Tracheal epithelial cell (primary cell): ENCODE data around the gene PLCH1. TPM values are rescaled to one million over a fixed set of nuclear protein-coding genes. Genes with fewer than 3 reads are reported as not detected.

Experiments used
- total RNA-seq: library from RNA; depleted of rRNA; stranded (reverse); fragments of >200 nt; gene quantifications from 2 replicates; pipeline ENCODE4 v1.2.1, GENCODE V29; 2014

PLCH1 gene, protein sequence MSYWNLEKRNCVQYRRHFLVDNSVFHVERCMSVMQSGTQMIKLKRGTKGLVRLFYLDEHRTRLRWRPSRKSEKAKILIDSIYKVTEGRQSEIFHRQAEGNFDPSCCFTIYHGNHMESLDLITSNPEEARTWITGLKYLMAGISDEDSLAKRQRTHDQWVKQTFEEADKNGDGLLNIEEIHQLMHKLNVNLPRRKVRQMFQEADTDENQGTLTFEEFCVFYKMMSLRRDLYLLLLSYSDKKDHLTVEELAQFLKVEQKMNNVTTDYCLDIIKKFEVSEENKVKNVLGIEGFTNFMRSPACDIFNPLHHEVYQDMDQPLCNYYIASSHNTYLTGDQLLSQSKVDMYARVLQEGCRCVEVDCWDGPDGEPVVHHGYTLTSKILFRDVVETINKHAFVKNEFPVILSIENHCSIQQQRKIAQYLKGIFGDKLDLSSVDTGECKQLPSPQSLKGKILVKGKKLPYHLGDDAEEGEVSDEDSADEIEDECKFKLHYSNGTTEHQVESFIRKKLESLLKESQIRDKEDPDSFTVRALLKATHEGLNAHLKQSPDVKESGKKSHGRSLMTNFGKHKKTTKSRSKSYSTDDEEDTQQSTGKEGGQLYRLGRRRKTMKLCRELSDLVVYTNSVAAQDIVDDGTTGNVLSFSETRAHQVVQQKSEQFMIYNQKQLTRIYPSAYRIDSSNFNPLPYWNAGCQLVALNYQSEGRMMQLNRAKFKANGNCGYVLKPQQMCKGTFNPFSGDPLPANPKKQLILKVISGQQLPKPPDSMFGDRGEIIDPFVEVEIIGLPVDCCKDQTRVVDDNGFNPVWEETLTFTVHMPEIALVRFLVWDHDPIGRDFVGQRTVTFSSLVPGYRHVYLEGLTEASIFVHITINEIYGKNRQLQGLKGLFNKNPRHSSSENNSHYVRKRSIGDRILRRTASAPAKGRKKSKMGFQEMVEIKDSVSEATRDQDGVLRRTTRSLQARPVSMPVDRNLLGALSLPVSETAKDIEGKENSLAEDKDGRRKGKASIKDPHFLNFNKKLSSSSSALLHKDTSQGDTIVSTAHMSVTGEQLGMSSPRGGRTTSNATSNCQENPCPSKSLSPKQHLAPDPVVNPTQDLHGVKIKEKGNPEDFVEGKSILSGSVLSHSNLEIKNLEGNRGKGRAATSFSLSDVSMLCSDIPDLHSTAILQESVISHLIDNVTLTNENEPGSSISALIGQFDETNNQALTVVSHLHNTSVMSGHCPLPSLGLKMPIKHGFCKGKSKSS (N-terminal part only)
- under 0.01 and 0.24 TPM in 2 replicates for total RNA-seq

DNA sequence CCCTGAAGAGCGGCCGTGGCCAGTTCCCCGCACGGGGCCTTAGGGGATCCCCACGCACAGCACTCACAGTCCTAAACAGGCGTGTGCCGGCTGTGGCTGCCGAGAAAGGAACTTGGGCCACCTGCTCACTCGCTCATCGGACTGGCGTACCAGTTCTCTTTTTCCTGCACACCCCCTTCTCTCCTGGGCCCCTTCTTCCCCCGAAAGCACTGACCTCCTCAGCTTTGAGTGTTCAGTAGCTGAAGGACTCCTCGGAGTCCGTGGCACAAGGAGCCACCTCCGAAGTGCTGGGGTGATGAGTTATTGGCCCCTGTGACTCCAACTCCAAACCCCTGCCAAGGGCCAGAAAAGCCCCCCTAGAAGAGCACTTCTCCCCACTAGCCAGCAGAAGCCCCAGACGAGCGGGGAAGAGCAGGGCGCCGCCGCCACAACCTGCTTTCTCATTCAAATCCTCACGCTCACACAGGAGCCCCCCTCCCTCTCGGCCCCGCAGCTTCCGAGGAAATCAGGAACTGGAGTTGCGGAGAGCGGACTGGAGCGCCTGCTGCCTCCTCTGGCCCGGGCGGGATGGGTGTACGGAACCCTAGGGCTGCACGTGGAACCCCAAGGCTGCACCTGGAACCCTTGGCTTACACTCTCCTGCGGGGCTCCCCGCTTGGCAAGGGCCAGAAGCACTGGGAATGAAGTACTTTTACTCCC lies at the start of gene PLCH1:
TSS of gene PLCH1 (minus strand) at position 446 of the 699 bp plus-strand sequence. CDS start 40,847 bp downstream, outside the sequence.

Other genes with a start within 250 kb of the PLCH1 start
- 1.7 and 4.5 TPM in 2 replicates for gene C3orf33, start 61.2 kb upstream of the PLCH1 start, total RNA-seq
- 40.5 and 51.6 TPM in 2 replicates for gene SLC33A1, start 109.4 kb upstream of the PLCH1 start, total RNA-seq
- gene GMPS, start 125.6 kb upstream of the PLCH1 start, total RNA-seq: 35.9 and 44.5 TPM in 2 replicates